Left ventricle myocardium inferior (tissue), 1 donor: ENCODE data around the gene KIAA0232. TPM values are rescaled to one million over a fixed set of nuclear protein-coding genes. Genes with fewer than 3 reads are reported as not detected.

Source experiments
- DNase-seq: peaks from one replicate; pipeline ENCODE4 v3.0.0-alpha.2; 2020
- H3K27ac ChIP-seq: fragments of 200-600 bp; replicated peaks from 2 replicates; pipeline ENCODE4 v1.8.0; 2021
- H3K27me3 ChIP-seq: fragments of 200-600 bp; 2 replicates; pipeline ENCODE4 v1.8.0; 2021; ENCODE audit warnings: low read depth
- H3K36me3 ChIP-seq: fragments of 200-600 bp; 2 replicates; pipeline ENCODE4 v1.8.0; 2021
- H3K4me1 ChIP-seq: fragments of 200-600 bp; 2 replicates; pipeline ENCODE4 v1.8.0; 2021
- H3K4me3 ChIP-seq: fragments of 200-600 bp; 2 replicates; pipeline ENCODE4 v1.8.0; 2021; ENCODE audit warnings: mild to moderate bottlenecking, moderate library complexity
- H3K9me3 ChIP-seq: fragments of 200-600 bp; replicated peaks from 2 replicates; pipeline ENCODE4 v1.8.0; 2021
- intact Hi-C: fragments of 100-400 bp; cut with micrococcal nuclease; formaldehyde crosslinking; loops from one replicate; pipeline ENCODE4 v1.11.0; 2022
- total RNA-seq: library from RNA; stranded (reverse); fragmentation: NEBNext Ultra II Directional; extraction: Animal tissue kit (Norgen Biotek cat#: 25700); gene quantifications from one replicate; pipeline ENCODE4 v1.2.1, GENCODE V29; 2021
- TF ChIP-seq, protein P1 (sequence below): fragments of 200-600 bp; IDR thresholded peaks from 2 replicates; pipeline ENCODE4 v1.8.0; 2021; ENCODE audit warnings: antibody characterized with exemption, mild to moderate bottlenecking, borderline replicate concordance
- donor health status: DM: no; HTN: yes; CAD: no; lungs with severe emphysema.

KIAA0232 gene
- total RNA-seq, 1 donor from 2014 or later = 82.5 TPM

DNA sequence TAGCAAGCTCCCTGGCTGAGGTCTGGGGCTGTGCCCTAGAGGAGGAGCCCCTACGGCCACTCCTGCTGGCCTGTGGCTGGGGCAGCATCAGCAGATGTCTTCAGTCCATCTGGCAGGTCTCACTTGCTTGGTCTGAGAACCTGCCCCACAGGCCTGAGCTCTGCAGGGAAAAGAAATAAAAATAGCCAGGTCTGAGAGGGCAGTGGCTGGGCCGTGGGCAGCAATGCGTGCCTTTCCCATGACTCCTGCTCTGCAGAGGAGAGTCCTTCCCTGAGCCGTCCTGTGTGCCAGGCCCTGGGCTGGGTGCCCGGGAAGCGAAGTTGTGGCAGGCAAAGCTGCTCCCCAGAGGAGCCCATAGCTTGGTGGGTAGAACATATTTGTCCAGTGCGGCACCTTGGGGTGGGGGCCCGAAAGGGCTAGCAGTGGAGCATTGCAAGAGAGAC, 11.3 kb upstream of the KIAA0232 start:
- peak overlapping the region; percentile 90 for H3K27ac ChIP-seq
- intact Hi-C loops = no loop called here
- no peaks in the 10 kb centered on the region for H3K36me3 ChIP-seq
- peak overlapping the region; percentile 45 for H3K4me3 ChIP-seq
- DNase-seq = peak; percentile 78
- no peaks in the 10 kb centered on the region for H3K9me3 ChIP-seq
- H3K27me3 ChIP-seq = no peaks in the 10 kb centered on the region
- H3K4me1 ChIP-seq = peaks cover 54% of the 10 kb centered on the region
- TF ChIP-seq, protein P1, sequence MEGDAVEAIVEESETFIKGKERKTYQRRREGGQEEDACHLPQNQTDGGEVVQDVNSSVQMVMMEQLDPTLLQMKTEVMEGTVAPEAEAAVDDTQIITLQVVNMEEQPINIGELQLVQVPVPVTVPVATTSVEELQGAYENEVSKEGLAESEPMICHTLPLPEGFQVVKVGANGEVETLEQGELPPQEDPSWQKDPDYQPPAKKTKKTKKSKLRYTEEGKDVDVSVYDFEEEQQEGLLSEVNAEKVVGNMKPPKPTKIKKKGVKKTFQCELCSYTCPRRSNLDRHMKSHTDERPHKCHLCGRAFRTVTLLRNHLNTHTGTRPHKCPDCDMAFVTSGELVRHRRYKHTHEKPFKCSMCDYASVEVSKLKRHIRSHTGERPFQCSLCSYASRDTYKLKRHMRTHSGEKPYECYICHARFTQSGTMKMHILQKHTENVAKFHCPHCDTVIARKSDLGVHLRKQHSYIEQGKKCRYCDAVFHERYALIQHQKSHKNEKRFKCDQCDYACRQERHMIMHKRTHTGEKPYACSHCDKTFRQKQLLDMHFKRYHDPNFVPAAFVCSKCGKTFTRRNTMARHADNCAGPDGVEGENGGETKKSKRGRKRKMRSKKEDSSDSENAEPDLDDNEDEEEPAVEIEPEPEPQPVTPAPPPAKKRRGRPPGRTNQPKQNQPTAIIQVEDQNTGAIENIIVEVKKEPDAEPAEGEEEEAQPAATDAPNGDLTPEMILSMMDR = no peak

DNA sequence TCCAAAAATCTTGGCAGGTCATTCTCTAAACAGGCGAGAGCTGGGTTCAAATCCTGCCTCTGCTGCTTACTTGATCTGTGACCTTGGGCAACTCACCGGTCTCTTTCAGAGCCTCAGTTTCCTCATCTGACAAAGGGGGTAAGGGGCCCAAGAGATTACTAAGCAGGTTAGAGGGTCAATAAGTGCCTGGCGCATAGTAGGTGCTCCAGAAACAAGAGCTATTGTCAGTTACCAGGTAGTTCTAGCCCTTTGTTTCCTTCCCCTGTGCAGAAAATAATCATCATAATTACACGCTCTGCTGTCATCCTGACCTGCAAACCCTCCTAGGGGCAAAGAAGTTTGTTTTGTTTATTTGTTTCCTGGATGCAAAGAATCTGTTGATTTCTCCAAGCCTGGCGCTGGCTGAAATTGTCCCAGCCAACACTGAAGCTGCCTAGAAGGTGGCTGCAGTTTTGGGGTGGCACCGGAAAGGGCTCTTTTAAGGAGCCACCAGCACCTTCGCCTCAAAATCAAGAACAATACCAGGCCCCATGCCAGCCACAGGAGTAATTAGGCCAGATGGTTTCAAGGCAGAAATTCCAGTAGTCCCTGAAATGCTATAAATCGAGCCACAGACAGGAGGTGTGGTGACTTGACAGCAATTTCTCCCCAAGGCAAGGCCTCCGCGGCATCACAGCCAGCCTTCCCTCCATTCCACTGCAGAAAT, 10.2 kb upstream of the KIAA0232 start:
- Histone ChIP-seq H3K4me3 (peak overlapping the region; percentile 45), H3K27ac (peak overlapping the region; percentile 90), H3K9me3 (no peaks in the 10 kb centered on the region), H3K36me3 (no peaks in the 10 kb centered on the region), H3K4me1 (peaks cover 54% of the 10 kb centered on the region), H3K27me3 (no peaks in the 10 kb centered on the region)
- DNase-seq = no peak
- intact Hi-C loops = no loop called here
- TF ChIP-seq, protein P1 = no peak

DNA sequence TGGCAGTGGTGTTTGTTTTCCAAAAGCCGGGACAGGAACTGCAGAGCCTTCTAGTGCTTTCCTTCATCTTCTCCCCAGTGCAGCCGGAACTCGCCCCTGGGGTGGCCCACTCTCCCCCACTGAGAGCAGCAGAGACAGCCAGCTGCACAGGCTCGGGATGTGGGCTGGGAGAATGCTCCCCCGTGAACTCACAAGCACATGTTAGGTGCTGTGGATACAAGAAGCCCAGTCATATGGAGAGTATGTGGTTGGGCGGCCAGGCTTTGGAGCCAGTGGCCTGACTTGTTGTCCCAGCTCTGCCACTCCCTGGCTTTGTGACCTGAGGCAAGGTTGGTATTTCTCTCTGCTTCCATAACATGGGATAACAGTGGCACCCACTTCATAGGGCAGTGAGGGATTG, 9.4 kb upstream of the KIAA0232 start:
- TF ChIP-seq, protein P1 = no peak
- Histone ChIP-seq H3K27me3 (no peaks in the 10 kb centered on the region), H3K36me3 (no peaks in the 10 kb centered on the region), H3K4me3 (no peak overlapping the region), H3K4me1 (peaks cover 54% of the 10 kb centered on the region), H3K9me3 (no peaks in the 10 kb centered on the region), H3K27ac (peak overlapping the region; percentile 90)
- DNase-seq = no peak
- intact Hi-C loops = no loop called here

DNA sequence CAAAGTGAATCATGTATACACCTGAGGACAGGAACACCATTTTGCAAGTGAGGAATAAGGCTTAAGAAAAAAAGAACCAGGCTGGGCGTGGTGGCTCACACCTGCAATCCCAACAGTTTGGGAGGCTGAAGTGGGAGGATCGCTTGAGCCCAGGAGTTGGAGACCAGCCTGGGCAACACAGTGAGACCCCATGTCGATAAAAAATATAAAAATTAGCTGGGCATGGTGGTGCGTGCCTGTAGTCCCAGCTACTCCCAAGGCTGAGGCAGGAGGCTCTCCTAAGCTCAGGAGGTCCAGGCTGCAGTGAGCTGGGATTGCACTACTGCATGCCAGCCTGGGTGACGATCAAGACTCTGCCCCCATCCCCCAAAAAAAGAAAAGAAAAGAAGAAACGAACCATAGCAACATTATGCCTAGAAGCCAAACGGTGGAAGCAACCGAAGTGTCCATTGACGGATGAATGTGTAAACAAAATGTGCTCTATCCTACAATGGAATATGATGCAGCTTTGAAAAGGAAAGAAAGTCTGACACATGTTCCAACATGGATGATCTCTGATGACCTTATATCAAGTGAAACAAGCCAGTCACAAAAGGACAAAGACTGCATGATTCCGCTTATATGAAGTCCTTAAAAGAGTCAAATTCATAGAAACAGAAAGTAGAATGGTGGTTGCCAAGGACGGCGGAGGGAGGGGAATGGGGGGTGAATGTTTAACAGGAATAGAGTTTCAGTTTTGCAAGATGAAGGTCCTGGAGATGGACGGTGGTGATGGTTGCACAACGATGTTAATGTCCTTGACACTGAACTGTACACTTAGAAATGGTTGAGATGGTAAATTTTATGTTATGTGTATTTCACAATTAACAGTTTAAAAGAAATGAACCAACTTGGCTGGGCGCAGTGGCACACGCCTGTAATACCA, 8.6 kb upstream of the KIAA0232 start:
- TF ChIP-seq, protein P1 = no peak
- H3K4me3 ChIP-seq = no peak overlapping the region
- no peak for DNase-seq
- peaks cover 54% of the 10 kb centered on the region for H3K4me1 ChIP-seq
- no peaks in the 10 kb centered on the region for H3K27me3 ChIP-seq
- peak overlapping the region; percentile 90 for H3K27ac ChIP-seq
- H3K9me3 ChIP-seq = no peaks in the 10 kb centered on the region
- no peaks in the 10 kb centered on the region for H3K36me3 ChIP-seq
- intact Hi-C loops = no loop called here

DNA sequence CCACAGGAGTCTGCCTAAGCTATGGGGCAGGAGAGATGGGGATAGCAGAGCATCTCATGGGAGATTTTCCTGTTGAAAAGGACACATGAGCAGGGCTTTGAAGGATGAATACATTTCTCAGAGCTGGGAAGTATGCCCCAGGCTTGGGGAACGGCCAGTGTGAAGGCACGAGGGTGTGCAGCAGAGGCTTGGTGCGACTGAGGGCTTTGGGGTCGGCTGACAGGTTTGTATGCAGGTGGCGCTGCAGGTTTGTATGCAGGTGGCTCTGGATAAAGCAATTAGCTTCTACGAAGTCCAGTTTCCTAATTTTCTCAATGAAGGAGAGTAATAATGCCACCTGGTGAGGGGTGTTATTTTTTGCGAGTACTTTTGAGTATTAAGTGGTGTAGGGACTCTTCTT, 6.8 kb upstream of the KIAA0232 start:
- Histone ChIP-seq H3K27ac (no peak overlapping the region), H3K9me3 (no peaks in the 10 kb centered on the region), H3K27me3 (no peaks in the 10 kb centered on the region), H3K4me3 (no peak overlapping the region), H3K36me3 (no peaks in the 10 kb centered on the region), H3K4me1 (peaks cover 48% of the 10 kb centered on the region)
- intact Hi-C loops = no loop called here
- TF ChIP-seq, protein P1 = no peak
- no peak for DNase-seq
